Stomach (tissue), 19 donors: Measurements from ENCODE around the gene TATDN2. TPM values are rescaled to one million over a fixed set of nuclear protein-coding genes. Genes with fewer than 3 reads are reported as not detected.

Experiments
- DNase-seq, 2 donors: peaks; one replicate each; pipeline versions ENCODE4 v3.0.0 to v3.0.0-alpha.2; 2013 to 2019
- H3K27ac ChIP-seq, 5 donors: fragments of 200-600 bp in 4 of 5; sonication (generic) in 4 of 5; one replicate each; pipeline ENCODE4 v1.5.1; 2013 to 2019; ENCODE audit warnings: mild to moderate bottlenecking in 1 of 5, moderate library complexity in 1 of 5
- H3K27me3 ChIP-seq, 3 donors: fragments of 200-600 bp; sonication (generic); one replicate each; pipeline ENCODE4 v1.5.1; 2017 to 2019; ENCODE audit warnings: mixed run types in 1 of 3
- H3K36me3 ChIP-seq, 4 donors: fragments of 200-600 bp; sonication (generic); 1 replicate in 3 of 4; 2 replicates in 1 of 4; pipeline ENCODE4 v1.5.1; 2016 to 2019
- H3K4me1 ChIP-seq, 4 donors: fragments of 200-600 bp; sonication (generic); one replicate each; pipeline ENCODE4 v1.5.1; 2016 to 2019
- H3K4me3 ChIP-seq, 4 donors: fragments of 200-600 bp; sonication (generic) in 3 of 4; one replicate each; pipeline ENCODE4 v1.5.1; 2016 to 2019; ENCODE audit warnings: mild to moderate bottlenecking in 1 of 4
- H3K9me3 ChIP-seq, 4 donors: fragments of 200-600 bp; sonication (generic); one replicate each; pipeline ENCODE4 v1.5.1; 2016 to 2019
- CTCF ChIP-seq, 7 experiments: fragments of 450-650 bp in 4 of 7; fragments of 200-600 bp in 3 of 7; sonication (generic) in 3 of 7; IDR thresholded peaks; one replicate each; pipeline ENCODE4 v1.5.1; 2016 to 2019; ENCODE audit warnings: antibody characterized with exemption in 7 of 7, control low read depth in 2 of 7, mild to moderate bottlenecking in 1 of 7
- EP300 ChIP-seq: sonication (generic); formaldehyde crosslinking; IDR thresholded peaks from one replicate; pipeline ENCODE4 v1.6.1; 2017; ENCODE audit warnings: antibody characterized with exemption
- POLR2A ChIP-seq, 4 donors: fragments of 450-650 bp; IDR thresholded peaks; one replicate each; pipeline ENCODE4 v1.6.1; 2016; ENCODE audit warnings: antibody characterized with exemption in 4 of 4, control low read depth in 2 of 4, mild to moderate bottlenecking in 1 of 4, moderate library complexity in 1 of 4
- POLR2AphosphoS5 ChIP-seq, 3 donors: sonication (generic); formaldehyde crosslinking; IDR thresholded peaks; one replicate each; pipeline ENCODE4 v1.6.1; 2016; ENCODE audit warnings: antibody characterized with exemption in 3 of 3
- WGBS, 5 donors: extraction: QIAGEN DNeasy Blood & Tissue Kit in 3 of 5; methylation state at CpG; one replicate each; pipeline versions ENCODE4 v1.1.5 to v1.1.7; 2013 to 2018; 5-methylcytosine and 5-hydroxymethylcytosine counted together
- intact Hi-C: fragments of 100-400 bp; cut with DNase I; formaldehyde crosslinking; loops from one replicate; pipeline ENCODE4 v1.15.1; 2023; ENCODE audit warnings: low total_unique reads
- long read RNA-seq, 10 donors: transcript quantifications; one replicate each; lab custom pipeline, GENCODE V29; 2026
- polyA plus RNA-seq, 3 donors: library from polyadenylated mRNA; stranded (reverse); fragments of 200-250 nt; gene quantifications; one replicate each; pipeline ENCODE4 v1.2.3, GENCODE V29; 2013
- total RNA-seq, 5 donors: library from RNA; depleted of rRNA; stranded (reverse); fragments of >200 nt; gene quantifications; one replicate each; pipeline versions ENCODE4 v1.1.0 to v1.2.3, GENCODE V29; 2014 to 2016
- donor health status: healthy with polysubstance abuse.
- donor health status: Bipolar disorder and iron deficiency.
- donor health status: healthy.

The TATDN2 gene, protein sequence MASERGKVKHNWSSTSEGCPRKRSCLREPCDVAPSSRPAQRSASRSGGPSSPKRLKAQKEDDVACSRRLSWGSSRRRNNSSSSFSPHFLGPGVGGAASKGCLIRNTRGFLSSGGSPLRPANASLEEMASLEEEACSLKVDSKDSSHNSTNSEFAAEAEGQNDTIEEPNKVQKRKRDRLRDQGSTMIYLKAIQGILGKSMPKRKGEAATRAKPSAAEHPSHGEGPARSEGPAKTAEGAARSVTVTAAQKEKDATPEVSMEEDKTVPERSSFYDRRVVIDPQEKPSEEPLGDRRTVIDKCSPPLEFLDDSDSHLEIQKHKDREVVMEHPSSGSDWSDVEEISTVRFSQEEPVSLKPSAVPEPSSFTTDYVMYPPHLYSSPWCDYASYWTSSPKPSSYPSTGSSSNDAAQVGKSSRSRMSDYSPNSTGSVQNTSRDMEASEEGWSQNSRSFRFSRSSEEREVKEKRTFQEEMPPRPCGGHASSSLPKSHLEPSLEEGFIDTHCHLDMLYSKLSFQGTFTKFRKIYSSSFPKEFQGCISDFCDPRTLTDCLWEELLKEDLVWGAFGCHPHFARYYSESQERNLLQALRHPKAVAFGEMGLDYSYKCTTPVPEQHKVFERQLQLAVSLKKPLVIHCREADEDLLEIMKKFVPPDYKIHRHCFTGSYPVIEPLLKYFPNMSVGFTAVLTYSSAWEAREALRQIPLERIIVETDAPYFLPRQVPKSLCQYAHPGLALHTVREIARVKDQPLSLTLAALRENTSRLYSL
- 10 to 100 TPM; 15.2 to 37.5 (median 24.6) TPM for total RNA-seq
- polyA plus RNA-seq, result 10 to 100 TPM; 10.4 to 17.1 (median 14.4) TPM
- long read RNA-seq, donor 1, result 0 reads
- long read RNA-seq, donor 2, result 0 reads
- long read RNA-seq, donor 3, full-length matches to known transcripts, result 2 of 2 reads
- long read RNA-seq, donor 3, partial matches to known transcripts, result 0 of 2 reads
- long read RNA-seq, donor 3, other reads (novel, unspliced or antisense), result 0 of 2 reads
- long read RNA-seq, donor 4, result 0 reads
- long read RNA-seq, donor 5, full-length matches to known transcripts, result 3 of 8 reads
- long read RNA-seq, donor 5, partial matches to known transcripts, result 5 of 8 reads
- long read RNA-seq, donor 5, other reads (novel, unspliced or antisense), result 0 of 8 reads
- long read RNA-seq, donor 6, result 0 reads
- long read RNA-seq, donor 7, full-length matches to known transcripts, result 3 of 3 reads
- long read RNA-seq, donor 7, partial matches to known transcripts, result 0 of 3 reads
- long read RNA-seq, donor 7, other reads (novel, unspliced or antisense), result 0 of 3 reads
- long read RNA-seq, donor 8, full-length matches to known transcripts, result 1 of 7 reads
- long read RNA-seq, donor 8, partial matches to known transcripts, result 6 of 7 reads
- long read RNA-seq, donor 8, other reads (novel, unspliced or antisense), result 0 of 7 reads
- long read RNA-seq, donor 9, full-length matches to known transcripts, result 1 of 1 reads
- long read RNA-seq, donor 9, partial matches to known transcripts, result 0 of 1 reads
- long read RNA-seq, donor 9, other reads (novel, unspliced or antisense), result 0 of 1 reads
- long read RNA-seq, donor 10, full-length matches to known transcripts, result 2 of 2 reads
- long read RNA-seq, donor 10, partial matches to known transcripts, result 0 of 2 reads
- long read RNA-seq, donor 10, other reads (novel, unspliced or antisense), result 0 of 2 reads

- intact Hi-C loops, result no loop called here
- TF ChIP-seq POLR2AphosphoS5 (IDR thresholded peaks at IDR 0.05), result peak; percentile 86 to 95 (median 88)
- TF ChIP-seq POLR2A (IDR thresholded peaks at IDR 0.05), result no peak
These were observed at the start of gene TATDN2 for GRCh38 chr3:10248184-10248983. TATDN2 (plus strand) TSS chr3:10248459; CDS start chr3:10249201, 742 bp downstream.

DNA sequence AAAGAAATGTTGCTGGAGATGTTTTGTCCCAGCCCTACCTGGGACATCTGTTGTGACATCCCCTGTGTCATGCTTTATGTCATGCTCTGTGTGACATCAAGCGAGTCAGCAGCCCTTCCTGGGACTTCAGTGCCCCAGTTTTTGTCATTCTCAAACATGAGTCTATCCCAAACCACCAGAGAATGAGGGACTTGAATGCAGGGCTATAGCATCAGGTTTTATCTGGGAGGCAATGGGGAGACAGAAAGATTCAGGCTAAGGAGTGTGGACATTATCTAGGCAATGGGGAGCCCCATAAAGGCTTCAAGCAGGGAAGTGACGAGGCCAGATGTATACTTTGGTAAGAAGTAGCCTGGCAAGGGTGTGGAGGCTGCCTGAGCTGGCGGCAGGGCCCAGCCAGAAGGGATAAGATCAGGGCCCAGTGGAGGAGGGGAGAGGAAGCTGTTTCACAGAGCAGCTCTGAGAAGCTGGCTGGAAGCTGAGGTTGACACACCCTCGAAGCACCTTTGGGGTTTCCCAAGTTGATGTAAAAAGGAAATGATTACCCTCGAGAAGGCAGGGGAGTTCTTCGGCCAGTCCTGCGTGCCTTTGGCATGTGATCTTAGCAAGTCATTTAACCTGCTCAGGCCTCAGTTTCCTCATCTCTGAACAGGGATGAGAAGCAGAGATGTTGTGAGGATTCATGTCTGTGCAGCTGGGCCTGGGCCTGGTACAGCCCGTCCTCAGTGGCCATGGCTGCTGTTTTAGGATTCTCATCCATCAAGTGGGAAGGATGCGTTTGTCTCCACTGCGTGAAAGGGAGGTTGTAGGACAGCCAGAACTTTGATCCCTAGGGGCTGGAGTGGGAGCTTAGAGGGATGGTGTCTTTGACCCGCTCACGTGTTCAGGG is 49.3 kb upstream of the TATDN2 start:
- Histone ChIP-seq H3K4me1 (peaks cover 29 to 85% (median 53%) of the 10 kb centered on the region in 4 donors), H3K4me3 (no peak overlapping the region), H3K36me3 (peaks cover 6 to 17% (median 16%) of the 10 kb centered on the region in 4 donors), H3K9me3 (no peaks in the 10 kb centered on the region), H3K27me3 (no peaks in the 10 kb centered on the region), H3K27ac (peak overlapping the region; percentile 17 to 84 (median 64))
- TF ChIP-seq POLR2A (IDR thresholded peaks at IDR 0.05) (no peak), POLR2AphosphoS5 (IDR thresholded peaks at IDR 0.05) (peak in 2 of 3 donors; percentile 53 to 72)
- intact Hi-C loops, result no loop called here
- 50 to 68% (median 56%) methylated on average over 12 of the region's 12 CpGs for WGBS, 5 donors
- peak; percentile 75 to 85 for DNase-seq

More at GRCh38 chr3:10248184-10248983, at the start of gene TATDN2:
- no peaks in the 10 kb centered on the region for H3K27me3 ChIP-seq
- peak within 1 kb of the TSS; percentile 72 to 89 (median 84) for H3K4me3 ChIP-seq
- H3K9me3 ChIP-seq, result peaks cover 0 to 19% (median 12%) of the 10 kb centered on the region in 4 donors
- 0% methylated on average over 32 to 80 of the region's 80 CpGs for WGBS, 5 donors
- peak; percentile 97 to 98 for DNase-seq
- H3K4me1 ChIP-seq, result peaks cover 23 to 52% (median 41%) of the 10 kb centered on the region in 4 donors
- peaks cover 0 to 27% (median 21%) of the 10 kb centered on the region in 4 donors for H3K36me3 ChIP-seq
- peak within 1 kb of the TSS; percentile 82 to 96 (median 87) for H3K27ac ChIP-seq

GRCh38 chr3:10204921-10205320 is 43.3 kb upstream of the TATDN2 start:
- intact Hi-C loops, result no loop called here
- H3K27me3 ChIP-seq, result no peaks in the 10 kb centered on the region
- TF ChIP-seq CTCF (IDR thresholded peaks at IDR 0.05) (no peak), POLR2A (IDR thresholded peaks at IDR 0.05) (no peak), EP300 (no peak), POLR2AphosphoS5 (IDR thresholded peaks at IDR 0.05) (no peak)
- H3K9me3 ChIP-seq, result no peaks in the 10 kb centered on the region
- H3K4me1 ChIP-seq, result peaks cover 22 to 59% (median 37%) of the 10 kb centered on the region in 4 donors
- peak overlapping the region; percentile 3 to 77 (median 62) for H3K27ac ChIP-seq
- DNase-seq, result no peak
- peaks cover 6 to 29% (median 22%) of the 10 kb centered on the region in 4 donors for H3K36me3 ChIP-seq
- 91 to 95% (median 95%) methylated on average over 2 of the region's 2 CpGs for WGBS, 5 donors
- H3K4me3 ChIP-seq, result no peak overlapping the region
